NOMO-1 (cell line): ENCODE results near the gene LY9.
"Not testable (repeated sequence)": the region's sequence is repeated elsewhere in the genome, so short reads cannot be mapped to it uniquely, and the experiment has no call there.

Source experiments
- DNase-seq, 2 experiments: peaks; one replicate each; lab custom pipeline; 2025; ENCODE audit not compliant: unreplicated experiment in 2 of 2; lab: John Stamatoyannopoulos, UW

The LY9 gene

DNA sequence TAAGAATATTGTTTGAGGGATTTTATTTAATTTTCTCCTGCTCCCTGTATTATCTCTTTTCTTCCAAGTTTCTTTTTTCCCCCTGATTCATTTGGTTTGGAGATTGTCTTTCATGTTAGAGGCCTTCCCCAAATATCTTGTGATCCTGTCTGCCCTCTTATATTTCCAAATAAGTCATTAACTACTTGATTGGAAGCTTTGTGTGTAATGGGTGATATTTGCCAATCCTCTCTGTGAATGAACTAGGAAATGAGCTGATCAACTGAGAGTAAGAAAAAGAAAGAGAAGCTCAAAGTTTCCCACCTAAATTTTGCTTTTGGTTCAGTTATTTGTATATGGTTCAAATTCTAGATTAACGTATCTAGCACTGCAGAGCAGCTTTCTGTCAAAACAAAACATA lies 23.6 kb upstream of the LY9 start:
- no peak for DNase-seq

DNA sequence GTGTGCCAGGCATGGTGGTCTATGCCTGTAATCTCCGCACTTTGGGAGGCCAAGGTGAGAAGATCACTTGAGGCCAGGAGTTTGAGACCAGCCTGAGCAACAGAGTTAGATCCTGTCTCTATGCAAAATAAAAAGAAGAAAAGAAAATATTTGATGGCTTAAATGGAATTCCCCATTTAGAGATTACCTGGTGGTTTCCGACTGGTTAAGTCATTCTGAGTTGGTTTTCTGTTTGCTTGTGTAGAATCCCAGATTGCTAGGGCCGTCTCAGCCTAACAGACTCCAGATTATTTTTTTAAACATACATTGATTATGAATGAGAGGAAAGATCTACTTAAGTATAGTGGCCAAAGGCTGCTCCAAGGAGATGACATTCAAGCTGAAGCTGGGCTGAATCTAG lies 22.9 kb upstream of the LY9 start:
- no peak for DNase-seq

DNA sequence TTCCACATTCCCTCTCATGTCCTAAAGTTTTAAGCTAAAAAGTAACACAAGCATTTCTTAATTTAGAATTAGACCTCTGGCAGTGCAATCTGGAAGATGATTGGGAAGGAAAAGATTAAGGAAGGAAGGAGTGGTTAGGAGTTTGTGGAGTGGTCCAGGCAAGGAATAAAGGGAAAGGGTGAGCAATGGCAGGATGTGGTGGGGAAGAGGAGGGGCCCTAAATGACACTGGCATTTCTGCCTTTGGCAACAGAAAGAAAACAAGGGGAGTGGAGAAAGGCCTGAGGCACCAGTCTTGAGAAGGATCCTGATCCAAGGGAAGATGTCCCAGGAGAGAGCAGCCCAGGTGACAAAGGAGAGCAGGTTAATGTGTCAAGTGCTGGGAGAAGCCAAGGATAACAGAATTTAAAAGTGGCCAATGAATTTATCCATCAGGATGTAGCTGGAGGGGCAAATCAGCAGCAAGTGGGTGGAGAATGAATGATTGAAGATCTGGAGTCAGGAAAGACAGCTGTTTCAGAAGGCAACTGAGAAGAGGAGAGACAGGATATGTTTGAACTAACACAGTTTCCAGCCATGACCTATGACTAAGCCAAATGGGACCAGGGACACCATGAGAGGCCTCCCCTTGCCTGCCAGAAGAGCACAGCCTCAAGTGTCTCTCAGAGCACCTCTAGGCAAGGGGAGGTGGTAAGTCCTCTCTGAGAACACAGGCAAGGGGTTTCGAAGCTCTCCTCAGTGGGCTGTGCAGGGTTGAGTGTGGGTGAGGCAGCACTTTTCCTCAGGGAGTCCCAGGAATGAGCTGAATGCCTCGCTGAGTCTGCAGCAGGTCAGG lies 20.9 kb upstream of the LY9 start:
- DNase-seq, result no peak

DNA sequence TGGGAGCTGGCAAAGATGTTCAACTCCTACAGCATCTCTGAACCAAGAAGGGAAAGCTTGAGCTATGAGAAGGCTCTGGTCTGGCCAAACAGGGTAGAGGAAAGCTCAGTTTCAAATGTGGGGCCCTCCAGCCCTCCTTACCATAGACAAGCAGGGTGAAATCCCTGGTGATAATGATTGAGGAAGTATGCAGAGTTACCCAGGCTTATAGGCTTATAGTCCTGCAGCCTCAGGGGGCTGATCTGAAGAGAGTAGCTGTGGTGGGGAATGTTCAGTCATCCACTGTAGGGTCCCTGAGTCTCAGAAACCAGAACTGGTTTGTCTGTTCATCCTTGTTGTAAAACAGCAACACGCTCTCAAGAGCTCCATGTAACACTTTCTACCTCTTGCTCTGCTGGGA lies 19.8 kb upstream of the LY9 start:
- no peak for DNase-seq

DNA sequence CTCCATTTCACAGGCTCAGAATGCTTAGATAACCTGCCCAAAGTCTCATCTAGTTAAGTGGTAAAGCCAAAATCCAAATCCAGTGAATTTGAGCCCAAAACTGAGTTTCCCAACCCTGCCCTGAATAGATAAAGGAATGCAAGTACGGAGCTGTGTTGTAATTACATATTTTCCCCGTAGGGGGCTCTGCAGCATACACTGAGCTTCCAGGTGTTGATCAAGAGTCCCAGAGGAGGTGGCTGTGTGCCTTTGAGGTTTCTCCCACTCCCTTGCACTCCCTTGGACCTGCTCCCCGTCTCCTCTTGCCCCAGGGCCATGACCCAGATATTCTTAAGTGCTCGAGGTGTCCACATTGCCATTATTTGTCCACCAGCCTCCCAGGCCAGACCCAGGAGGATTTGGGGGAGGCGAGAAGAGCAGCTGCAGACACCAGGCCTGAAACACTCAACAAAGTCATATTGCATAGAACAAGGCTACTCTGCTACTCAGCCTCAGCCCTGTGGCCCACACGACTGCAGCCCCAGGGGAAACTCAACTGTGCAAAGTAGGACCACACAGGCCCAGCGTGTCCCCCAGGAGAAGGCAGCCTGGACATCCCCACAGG lies 18.4 kb upstream of the LY9 start:
- peak; percentile 14 to 29 for DNase-seq

DNA sequence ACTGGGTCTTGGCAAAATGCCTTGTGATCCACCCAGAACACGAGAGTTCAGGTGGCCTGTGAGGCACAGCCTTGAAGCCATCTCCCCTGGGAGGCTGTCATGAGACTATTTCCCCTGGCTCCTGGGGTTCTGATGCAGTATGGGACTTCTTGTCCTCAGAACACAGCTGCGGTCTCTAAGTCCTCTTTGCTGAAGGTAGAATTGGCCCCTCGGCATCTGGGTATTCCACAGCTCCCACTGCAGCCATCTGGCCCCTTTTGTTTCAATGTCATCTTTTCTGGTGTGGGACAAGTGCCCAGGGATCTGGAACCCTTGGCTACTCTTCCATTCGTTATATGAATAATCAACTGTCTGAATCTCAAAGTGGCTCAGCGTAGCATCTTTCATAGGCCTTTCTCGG lies 17.0 kb upstream of the LY9 start:
- no peak for DNase-seq

DNA sequence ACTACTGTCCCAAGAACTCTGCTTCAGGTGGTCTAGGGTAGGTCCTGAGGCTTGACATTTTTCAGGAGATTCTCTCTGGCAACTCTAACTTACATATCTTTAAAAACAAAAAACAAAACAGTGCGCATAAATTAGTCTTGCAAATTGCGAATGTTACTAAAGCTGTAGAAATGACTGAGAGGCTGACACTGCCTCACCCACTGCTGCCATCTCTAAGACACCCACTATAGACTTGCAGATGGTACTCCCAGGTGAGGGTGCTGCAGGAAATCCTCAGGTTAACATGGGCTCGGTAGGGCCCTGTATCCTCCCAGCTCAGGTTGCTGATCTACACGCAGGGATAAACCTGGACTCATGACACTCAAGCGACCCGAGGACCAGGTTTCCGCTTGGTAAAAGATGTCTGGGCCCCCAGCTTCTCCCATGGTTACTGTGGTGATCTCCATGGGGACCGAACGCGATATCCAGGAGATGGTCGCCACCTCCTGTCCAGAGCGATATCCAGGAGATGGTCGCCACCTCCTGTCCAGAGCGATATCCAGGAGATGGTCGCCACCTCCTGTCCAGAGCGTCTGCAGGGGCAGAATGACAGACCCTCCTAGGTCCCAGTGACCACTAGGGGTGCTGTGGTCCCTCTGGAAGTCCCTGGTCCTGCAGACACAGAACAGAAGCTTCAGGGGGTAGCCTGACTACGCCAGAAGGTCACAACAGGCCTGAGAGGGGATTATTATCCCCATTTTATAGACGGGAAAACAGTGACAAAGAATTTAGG lies 16.2 kb upstream of the LY9 start:
- peak in 1 of 2 experiments; percentile 4 for DNase-seq

DNA sequence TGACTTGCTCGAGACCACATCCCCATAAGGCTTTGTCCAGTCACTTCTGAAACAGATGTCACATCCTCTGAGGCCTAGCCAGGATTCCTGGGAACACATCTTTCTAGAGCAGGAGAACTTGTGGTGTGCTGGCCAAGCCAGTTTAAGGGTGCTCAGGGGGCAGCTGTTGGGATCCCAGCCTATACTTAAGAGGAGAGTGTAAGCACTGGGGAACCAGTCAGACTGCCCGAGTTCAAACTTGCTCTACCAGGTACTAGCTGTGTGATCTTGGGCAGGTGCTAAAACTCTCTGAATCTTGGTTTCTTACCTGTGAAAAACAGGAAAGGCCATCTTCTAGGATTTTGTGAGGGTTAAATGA lies 15.6 kb upstream of the LY9 start:
- DNase-seq, result no peak

DNA sequence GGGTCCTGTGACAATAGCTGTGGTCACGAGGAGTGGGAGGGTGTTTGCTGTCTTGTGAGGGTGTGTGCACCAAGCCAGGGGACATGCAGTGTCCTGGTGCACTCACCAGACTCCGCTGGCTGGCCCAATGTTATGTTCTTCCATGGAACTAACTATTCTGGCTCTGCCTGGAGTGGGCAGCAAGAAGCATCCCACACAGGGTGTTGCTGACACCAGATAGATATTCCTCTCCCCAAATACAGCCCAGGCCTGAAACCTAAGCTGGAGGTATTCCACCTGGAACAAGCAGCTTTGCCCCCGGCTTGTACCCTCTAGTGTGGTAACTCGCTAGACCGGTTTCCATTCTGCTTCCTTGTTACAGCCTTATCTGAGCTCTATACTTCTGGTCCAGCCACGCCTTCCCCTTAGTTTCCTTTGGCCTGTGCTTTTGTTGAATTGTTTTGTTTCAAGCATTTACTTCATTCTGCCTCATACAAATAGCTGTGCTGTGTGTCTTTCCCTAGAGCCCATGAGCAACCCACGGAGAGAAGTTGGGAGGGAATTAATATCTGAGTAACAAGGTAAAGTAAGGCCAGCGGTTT lies 14.7 kb upstream of the LY9 start:
- DNase-seq, result no peak

DNA sequence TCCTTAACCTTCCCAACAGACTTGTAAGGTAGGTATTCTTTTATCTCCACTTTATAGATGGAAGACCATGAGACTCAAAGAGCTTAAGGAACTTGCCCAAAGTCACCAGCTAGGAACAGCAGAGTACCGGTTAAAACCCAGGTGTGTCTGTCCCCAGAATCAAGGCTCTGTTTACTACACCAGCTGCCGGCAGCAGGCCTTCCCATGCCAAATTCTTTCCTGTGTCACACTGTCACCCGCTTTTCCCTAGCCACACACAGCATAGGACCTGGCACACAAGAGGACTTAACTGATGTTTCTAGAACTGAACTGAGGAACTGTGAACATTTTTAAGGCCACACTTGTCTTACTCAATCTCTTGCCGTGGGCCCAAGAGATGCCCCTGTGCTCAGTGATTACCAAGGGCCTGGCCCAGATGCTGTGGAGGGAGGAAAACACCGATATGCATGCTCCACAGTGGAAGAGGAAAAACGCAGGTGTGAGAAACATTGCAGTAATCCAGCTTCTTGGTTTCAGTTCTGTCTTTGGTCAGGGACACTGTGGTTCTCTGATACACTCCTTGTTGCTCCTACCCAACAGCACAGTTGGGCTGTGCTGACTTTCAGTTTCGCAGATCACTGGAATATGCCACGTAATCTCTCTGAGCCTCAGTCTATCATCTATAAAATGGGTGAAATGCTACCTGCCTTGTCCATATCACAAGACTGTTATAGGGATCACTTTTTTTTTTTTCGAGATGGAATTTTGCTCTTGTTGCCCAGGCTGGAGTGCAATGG lies 13.9 kb upstream of the LY9 start:
- peak; percentile 57 to 86 for DNase-seq

DNA sequence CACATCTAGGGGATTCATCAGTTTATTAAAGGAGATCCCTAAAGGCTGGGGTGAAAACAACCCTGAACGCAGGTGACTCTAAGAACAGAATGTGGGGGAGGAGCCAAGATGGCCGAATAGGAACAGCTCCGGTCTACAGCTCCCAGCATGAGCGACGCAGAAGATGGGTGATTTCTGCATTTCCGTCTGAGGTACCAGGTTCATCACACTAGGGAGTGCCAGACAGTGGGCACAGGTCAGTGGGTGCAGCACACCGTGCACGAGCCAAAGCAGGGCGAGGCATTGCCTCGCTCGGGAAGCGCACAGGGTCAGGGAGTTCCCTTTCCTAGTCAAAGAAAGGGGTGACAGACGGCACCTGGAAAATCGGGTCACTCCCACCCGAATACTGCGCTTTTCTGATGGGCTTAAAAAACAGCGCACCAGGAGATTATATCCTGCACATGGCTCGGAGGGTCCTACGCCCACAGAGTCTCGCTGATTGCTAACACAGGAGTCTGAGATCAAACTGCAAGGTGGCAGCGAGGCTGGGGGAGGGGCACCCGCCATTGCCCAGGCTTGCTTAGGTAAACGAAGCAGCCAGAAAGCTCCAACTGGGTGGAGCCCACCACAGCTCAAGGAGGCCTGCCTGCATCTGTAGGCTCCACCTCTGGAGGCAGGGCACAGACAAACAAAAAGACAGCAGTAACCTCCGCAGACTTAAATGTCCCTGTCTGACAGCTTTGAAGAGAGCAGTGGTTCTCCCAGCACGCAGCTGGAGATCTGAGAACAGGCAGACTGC lies 12.8 kb upstream of the LY9 start:
- not testable (repeated sequence) for DNase-seq

DNA sequence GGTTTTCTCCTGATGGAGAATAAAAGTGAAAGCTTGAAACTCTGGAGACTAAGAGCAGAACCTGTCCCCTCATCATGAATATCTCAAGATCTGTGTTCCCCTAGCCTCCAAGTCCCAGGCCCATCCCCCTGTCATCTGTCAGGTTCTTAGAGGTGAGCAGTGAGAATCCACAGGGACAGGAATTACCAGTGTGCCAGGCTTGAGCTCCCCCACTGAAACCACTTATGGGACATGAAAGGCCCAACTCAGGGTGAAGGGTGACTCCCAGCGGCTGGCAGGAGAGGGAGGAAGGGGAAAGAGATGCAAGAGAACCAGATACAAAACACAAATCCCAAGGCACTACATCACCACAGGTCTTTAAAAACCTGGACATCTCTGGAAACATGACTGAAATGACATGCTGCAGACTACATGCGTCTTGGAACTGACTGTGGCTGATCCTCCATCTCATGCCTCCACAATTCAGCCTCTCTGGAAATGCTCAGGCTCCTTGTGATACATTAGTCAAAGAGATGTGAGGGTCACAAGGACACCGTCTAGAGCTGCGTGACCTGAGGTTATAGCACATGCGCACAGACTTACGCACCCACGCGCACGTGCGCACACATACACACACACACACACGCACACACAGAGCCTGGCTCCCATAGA lies 6.8 kb upstream of the LY9 start:
- DNase-seq, result no peak

DNA sequence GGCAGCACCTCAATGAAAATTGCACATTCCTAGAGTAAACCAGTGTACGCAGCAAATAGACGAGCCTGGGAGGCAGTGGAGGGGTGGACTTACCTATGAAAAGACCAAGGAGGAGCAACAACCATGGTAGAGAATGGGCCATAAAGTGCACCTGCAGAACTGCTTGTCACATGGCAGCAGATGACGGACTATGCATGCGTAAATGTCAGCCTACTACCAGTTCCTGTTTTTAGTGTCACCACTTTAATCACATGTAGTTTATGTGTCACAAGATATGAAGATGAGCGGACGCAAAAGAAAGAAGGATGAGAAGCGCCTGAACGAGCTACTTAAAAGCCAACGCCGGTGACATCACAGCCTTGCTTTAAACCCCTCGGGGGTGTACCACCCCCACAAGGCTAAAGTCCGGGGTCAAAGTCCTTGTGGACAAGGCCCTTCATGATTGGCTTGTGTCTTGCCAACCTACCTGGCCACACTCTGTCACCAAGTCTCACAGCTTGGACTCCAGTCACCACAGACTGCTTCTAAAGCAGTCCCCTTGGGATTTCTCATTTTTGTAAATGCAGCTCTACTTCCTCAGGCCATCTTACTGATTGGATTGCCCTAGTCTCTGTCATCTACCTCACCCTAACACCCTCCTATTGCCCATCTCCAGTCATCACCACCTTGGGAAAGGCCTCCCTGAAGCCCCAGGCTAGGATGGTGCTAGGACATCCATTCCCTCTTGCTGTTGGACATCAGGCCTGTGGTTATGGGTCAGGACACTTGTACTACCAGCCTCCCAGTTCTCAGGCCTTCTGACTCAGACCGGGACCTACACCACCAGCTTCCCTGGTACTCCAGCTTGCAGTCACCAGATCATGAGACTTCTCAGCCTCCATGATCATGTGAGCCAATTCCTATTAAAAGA lies 6.0 kb upstream of the LY9 start:
- peak in 1 of 2 experiments; percentile 56 for DNase-seq

DNA sequence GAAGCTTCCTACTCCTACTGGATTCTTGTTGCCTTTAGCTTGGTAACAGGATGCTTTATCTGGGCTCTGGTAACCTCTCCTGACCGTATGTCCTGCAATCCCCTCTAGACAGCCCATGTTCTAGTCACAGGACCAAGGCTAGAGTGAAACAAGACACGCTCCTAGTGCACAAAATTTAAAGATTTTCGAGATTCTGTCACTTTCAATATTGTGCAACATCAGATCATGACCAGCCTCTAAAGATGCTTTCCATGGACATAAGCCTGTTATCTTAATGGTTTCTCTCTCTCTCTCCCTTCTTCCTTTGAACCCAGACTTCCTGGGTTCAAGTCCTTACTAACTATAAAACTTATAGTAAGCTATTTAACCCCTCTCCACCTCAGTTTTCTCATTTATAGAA lies 1.6 kb upstream of the LY9 start:
- no peak for DNase-seq

DNA sequence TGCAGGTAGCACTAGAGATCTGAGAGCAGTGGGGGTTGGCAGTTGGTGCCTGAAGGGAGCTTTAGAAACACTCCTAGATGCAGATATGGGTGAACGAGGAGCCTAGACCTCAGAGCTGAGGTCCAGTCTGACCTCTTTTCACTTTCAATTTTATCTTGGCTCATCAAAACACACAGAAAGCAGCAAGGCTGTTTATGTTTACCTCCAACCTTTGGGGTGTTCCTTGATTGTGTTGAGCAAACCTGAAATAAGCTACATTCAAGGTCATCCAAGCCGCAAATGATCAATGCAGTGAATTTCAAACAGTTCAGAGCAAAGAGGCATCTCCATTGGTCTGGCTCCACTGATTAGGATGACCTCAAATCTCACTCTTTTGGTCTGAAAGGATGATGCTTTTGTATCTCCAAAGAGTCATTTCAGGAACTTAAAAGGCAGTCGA lies 1.3 kb downstream of the LY9 start:
- DNase-seq, result no peak

DNA sequence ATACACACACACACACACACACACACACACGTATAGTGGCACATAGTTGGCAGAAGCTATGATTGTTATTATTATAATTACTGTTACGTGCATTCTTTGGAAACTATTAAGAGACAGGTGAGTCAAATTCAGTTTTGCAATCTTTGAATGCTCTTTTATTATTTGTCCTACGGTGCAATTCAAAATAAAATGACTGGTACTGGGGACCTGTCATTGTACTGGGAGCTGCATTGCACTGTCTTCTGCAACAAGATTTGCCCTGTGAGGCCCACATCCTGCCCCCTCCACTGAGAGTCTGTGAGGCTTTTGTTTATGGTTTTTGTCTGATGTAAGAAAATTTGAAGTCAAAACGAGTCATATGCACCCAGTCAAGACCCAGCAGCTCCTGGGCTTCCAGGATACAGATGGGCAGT lies 1.9 kb downstream of the LY9 start:
- DNase-seq, result no peak

DNA sequence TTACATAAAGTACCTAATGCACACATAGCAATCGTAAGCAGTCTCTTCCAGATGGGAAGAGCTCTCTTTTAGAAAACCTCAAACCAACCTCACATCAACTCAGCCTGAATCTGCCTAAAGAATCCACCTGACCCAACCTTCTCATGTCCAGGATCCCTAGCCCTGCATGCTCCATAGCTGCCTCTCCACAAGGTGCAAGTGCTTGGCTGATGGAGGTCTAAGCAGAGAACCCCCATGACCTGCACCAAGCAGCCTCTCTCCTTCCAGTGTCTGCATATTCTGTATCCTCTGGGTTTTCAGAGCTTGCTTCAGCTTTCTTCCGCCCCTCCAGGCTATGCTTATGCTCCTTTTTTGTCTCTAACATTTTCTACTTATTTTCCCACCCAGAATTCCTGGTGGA lies 2.5 kb downstream of the LY9 start:
- DNase-seq, result no peak

DNA sequence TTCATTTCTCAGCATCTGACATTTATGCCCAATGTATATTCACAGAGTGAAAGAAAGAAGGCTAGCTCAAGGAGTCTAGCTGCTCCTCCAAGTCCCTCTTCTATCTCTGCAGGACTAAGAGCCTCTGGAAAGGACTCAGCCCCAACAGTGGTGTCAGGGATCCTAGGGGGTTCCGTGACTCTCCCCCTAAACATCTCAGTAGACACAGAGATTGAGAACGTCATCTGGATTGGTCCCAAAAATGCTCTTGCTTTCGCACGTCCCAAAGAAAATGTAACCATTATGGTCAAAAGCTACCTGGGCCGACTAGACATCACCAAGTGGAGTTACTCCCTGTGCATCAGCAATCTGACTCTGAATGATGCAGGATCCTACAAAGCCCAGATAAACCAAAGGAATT lies 3.7 kb downstream of the LY9 start:
- no peak for DNase-seq
